GM23248 (cell line): ENCODE data around the gene OR4K14.

ENCODE experiments used
- EZH2 ChIP-seq: fragments of 200-600 bp; sonication (generic); IDR thresholded peaks from 2 replicates; pipeline ENCODE4 v1.6.1; 2018; ENCODE audit warnings: antibody characterized with exemption, mild to moderate bottlenecking; ENCODE audit not compliant: insufficient read depth, poor library complexity, severe bottlenecking
- EZH2phosphoT487 ChIP-seq: fragments of 200-600 bp; sonication (generic); IDR thresholded peaks from 2 replicates; pipeline ENCODE4 v1.6.1; 2018; ENCODE audit warnings: antibody characterized with exemption, moderate library complexity, mild to moderate bottlenecking, low read depth; ENCODE audit not compliant: insufficient read depth

GRCh38 chr14:20002319-20002718 is 16.8 kb downstream of the OR4K14 start:
- TF ChIP-seq EZH2 (no peak), EZH2phosphoT487 (no peak)
